SU-DHL-6 (cell line): Measurements from ENCODE around the gene WNT7B.

Experiments used
- EZH2phosphoT487 ChIP-seq: fragments of 200-600 bp; sonication (generic), shearing (Covaris generic); conservative IDR thresholded peaks from 2 replicates; pipeline ENCODE4 v1.6.1; 2018; ENCODE audit warnings: mild to moderate bottlenecking, antibody characterized with exemption, low read length, moderate library complexity, mixed read lengths
- TF ChIP-seq, protein P1 (sequence below): fragments of 200-600 bp; sonication (generic); IDR thresholded peaks from one replicate; pipeline ENCODE4 v1.5.1; 2017; ENCODE audit warnings: antibody characterized with exemption, mild to moderate bottlenecking, low read length, moderate library complexity; ENCODE audit not compliant: insufficient read depth, poor library complexity, severe bottlenecking

DNA sequence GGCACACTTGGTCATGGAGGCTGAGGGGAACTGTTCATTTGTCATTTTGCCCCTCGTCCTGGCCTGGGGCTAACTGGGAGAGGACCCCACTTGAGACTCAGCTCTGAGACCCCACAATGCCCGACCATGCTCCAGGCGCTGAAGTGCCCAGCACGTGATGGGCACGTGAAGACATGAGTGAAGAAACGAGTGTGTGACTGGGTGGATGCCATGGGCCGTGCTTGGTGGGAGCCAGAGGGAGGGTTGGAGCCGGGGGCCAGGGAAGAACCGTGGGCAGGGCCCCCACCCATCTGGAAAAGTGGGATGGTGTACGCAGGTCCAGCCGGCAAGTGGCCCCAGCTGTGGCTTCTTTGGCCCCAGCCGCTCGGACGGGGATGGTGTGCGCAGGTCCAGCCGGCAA lies 61.1 kb downstream of the WNT7B start:
- TF ChIP-seq, protein P1, sequence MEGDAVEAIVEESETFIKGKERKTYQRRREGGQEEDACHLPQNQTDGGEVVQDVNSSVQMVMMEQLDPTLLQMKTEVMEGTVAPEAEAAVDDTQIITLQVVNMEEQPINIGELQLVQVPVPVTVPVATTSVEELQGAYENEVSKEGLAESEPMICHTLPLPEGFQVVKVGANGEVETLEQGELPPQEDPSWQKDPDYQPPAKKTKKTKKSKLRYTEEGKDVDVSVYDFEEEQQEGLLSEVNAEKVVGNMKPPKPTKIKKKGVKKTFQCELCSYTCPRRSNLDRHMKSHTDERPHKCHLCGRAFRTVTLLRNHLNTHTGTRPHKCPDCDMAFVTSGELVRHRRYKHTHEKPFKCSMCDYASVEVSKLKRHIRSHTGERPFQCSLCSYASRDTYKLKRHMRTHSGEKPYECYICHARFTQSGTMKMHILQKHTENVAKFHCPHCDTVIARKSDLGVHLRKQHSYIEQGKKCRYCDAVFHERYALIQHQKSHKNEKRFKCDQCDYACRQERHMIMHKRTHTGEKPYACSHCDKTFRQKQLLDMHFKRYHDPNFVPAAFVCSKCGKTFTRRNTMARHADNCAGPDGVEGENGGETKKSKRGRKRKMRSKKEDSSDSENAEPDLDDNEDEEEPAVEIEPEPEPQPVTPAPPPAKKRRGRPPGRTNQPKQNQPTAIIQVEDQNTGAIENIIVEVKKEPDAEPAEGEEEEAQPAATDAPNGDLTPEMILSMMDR: no peak
- TF ChIP-seq EZH2phosphoT487: no peak
